ELR (cell line): ENCODE results near the gene DGKI.

ENCODE experiments used
- DNase-seq: peaks from one replicate; pipeline ENCODE4 v3.0.0-alpha.2; 2015; ENCODE audit warnings: low read depth

DGKI gene

DNA sequence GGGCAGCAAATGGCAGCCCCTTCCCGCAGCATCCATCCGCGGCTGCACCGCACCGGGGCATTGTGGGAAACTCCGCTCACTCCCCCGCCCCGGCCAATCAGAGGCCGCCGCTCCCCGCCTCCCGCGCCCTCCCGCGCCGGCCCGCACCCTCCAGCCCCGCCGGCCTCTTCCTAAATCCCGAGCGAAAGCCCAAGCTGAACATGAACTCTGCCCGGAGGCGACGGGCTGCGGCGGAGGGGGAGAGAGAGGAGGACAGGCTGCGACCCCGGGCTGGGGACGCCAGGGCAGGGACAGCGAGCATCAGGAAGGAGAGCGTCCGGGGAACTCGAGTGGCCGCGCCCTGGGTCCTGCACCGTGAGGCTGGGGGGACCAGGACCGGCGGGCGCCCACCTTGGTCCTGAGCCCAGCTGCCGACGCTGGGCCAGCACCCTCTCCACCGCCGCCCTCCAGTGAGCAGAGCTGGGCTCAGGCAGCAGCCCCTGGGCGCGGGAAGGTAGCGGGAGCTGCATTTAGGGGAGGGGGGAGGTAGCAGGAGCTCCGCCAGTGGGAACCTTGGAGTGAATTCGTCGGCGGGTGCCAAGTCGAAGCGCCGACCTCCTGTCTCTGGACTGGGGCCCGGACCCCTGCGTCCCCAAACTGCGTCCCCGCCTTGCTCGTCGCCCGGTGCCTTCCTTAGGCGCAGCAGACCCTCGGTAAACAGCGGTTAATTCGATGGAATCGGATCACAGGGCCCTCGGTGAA is at the start of gene DGKI:
Gene DGKI (minus strand): TSS at position 148 of the 741 bp plus-strand sequence.
- no peak for DNase-seq

DNA sequence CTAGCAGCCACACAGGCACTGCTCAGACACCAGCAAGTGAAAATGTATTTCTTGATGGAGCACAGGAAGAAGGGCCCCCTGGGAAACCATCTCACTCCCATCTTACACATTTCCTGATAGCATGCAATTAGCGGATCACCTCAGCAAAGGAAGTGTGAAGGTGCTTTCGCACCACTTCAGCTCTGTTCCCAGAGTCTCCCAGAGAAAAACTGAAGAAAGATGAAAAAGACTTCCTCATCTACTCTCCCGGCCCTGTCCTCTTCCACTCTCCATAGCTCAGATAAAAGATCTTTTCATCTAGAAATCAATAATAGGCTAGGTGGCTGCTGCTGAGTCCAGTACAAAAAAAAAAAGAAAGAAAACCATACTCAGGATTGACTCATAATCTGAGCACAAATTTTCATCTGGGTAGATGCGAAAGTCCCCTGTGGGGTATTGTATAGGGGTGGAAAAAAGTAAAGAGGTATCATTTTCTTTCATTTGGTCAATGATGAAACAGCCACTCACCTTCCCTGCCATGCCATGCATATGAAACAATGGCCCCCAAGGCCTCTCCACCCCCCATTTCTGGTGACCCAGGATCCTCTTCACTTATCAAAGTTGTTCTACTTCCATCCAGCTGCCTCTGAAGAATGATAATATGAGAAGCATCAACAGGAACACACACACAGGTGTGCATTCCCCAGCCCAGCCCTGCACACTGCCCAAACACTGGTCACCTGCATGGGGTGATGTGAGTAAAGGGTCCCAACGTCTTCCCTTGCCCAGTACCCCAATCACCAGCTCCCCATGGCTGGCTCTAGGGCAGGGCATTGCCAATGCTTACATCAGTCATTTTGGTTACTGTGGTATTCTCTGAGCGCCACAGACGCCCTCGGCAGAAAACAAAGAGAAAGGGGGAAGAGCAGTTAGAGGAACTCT is 48.8 kb upstream of the DGKI start:
- DNase-seq = no peak

DNA sequence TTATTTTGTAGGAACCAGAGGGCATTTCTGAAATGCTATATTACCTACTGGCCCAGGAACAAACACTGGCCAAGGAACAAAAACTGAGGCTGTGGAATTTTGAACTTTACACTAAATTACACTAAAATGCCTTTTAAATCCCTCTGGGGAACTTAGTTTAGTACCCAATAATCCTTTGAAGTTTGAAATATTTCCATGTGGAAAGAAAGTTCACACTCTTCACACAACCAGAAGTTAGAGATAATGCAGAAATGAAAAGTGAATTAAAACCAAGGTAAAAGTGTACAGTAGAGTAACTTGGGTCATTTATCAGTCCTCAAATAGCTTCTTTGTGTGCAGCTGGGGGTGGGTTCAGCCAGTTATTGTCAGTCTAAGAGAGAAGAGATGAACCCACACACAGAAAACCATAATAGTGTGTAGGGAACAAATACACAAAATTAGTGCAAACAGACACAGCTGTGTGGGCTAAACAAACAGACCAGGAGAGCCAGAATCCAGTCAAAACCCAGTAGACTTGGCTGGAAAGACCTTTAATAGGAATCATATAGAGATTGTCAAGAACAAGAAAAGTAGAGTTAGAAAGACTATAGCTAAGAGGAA is 46.5 kb upstream of the DGKI start:
- DNase-seq = no peak

DNA sequence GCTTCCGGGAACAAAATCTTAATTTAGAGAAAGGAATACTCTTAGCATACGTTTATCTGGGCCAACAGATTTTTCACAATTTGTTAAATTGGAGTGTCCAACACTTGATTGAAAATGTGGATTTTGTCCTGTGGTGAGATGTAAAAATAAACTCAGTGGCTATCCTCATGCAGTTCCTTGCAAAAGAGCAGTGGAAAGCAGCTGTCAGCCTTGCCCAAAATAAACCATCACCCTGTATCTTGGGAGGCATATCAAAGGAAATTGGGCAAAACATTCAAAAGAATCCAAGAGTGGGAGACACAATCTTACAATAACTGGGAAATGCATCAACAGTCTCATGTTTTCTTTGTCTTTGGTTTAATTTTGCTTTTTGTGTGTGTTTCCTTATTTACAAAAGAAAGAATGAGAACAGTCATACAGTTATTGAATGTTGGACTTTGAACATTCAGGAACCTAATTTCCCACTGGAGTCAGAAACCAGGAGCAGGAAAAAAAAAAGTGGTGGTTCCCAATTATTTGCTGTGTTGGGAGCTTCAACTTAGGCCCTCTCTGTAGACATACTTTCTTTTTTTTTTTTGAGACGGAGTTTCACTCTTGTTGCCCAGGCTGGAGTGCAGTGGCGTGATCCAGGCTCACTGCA is 44.4 kb upstream of the DGKI start:
- DNase-seq = no peak

DNA sequence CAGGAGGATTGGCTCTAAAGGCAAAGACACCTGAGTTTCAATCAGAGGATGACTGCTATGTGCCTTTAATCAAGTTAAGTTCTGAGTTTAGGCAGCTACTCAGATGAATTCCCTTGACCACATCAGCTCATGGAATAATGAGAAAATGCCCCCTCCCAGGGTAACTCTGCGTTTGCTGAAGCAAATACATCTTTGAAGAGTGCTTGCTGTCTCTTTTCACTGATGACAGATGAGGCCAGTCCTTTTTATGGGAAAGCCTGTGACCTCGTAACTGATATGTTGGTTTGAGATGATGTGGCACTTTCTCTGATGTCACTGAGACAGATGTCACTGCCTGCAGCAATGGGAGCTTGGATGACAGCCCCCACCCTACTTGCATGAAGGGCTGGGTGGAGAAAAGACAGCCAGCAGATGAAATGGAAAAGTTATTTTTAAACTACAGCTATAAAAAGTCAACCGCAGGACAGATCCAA is 43.7 kb upstream of the DGKI start:
- no peak for DNase-seq

DNA sequence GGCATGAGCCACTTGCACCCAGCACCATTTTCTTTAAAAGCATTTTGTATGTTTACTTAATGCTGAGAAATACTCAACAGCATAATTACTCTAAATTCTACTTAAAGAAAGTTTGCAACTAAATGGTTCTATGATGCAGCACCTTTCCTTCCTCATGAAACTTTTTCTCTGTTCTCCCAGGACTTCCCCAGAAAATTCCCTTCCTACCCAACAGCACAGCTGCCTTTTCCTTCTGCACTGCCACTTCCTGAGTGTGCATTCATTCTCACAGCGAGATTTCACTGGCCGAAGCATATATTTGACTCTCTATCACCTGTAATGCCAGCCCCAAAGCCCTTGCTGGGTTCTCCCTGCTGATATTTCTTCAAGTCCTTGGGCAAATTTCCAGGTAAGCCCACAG is 41.5 kb upstream of the DGKI start:
- DNase-seq = no peak

DNA sequence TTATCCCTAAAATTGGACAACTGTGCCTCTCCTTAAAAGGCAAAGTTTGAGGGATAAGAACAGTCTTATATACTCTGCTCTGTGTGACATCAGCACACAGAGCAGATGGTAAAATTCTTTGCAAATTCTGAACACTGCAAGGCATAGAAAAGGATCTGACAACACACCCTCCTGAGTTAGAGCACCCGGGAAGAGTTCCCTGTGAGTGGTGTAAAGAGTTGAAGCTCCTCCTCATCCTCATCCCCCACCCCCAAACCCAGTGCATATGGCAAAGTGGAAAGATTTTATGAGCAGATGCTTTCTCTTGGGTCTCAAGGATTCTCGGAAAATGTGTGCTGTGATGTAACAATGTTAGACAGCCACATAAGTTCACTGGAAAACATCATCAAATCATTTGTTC is 40.0 kb upstream of the DGKI start:
- no peak for DNase-seq

DNA sequence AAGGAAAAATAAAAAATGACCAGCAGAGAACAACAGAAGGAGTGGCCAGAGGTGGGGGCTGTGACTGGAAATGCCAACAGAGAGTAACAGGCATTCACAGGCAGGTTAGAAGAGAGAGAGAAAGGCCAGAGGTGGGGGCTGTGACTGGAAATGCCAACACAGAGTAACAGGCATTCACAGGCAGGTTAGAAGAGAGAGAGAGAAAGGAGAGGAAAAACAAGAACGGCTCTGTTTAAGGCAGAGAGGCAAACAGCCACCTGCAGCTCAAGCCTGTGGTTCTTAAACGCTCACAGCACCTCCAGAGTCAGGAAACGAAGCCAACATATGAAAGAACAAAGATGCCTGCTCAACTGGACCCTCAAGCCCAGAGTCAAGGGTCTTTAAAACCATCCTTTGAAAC is 39.5 kb upstream of the DGKI start:
- DNase-seq = no peak

DNA sequence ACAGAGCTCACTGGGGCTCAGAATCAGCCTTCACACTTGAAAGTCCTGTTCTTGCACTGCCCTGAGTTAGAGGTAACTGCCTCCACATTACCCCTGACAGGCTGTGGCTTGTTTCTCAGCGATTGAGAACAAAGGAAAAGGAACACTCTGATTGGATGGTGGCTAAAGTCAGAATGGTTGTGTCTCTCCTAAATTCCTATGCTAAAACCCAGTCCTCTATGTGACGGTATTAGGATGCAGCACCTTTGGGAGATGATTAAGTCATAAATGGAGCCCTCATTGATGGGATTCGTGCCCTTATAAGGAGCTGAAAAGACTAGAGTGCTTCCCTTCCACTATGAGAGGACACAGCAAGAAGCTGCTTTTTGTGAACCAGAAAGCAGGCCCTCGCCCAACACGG is 38.9 kb upstream of the DGKI start:
- DNase-seq = no peak

DNA sequence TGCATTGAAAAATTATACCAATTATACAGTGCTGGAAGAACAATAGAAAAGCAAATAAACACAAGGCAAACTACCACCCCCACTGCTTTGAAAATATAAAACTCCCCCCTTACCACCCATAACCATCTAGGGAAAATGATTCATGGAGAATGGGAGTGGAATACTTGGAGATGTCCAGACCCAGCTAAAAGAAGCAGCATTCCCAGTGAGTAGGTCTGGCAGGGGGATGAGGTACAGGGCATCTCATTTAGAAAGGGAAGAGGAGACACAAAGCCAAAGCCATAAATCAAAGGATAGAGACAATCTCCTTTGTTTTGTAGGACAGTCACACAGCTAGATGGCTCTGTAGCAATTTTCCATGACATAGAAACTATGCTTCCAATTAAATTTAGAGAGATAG is 36.0 kb upstream of the DGKI start:
- DNase-seq = peak; percentile 46

DNA sequence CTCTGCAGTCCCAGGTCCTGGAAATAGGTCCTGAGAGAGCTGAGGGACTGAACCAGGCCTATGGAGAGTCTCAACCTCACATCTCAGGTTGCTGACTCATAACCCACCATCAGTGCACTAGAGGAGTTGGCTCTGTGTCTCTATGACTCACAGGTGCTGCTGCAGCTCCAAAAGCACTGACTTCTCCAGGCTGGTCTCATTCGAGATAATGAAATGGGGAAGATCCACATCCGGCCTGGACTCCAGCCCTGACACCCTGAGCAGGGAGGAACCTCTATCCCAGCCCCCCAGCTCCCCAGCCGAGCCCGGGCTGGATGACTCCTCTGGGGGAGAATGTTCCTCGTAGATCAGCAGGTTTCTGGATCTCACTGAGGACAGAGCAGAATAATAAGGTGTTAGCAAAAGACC is 35.5 kb upstream of the DGKI start:
- peak; percentile 99 for DNase-seq

DNA sequence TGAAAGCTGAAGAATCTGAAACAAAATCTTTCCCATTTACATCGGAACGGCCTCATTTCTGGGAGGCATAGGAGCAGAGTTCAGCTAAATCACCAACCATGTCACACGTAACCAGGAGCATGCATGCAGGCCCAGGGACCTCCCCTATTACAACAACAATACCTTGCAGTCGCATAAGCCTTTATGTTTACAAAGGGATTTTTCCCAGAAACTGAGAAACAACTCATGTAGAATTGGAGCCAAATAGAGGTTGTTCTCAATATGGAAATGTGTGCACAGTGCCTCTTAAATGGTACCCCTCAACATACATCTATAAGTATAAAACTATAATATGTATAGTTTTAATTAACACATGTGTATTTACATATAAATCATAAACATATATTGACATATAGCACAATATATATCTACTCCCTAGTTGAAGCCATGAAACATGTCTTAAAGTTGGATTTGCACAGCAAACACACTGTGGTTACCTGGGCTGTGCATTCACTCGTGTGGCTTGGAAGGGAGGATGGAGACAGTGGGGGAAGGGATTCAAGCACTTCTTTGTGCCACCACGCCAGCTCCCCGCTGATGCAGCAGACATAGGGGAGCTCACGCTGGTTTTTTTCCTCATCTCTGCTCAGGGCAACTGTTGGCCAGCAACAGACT is 35.0 kb upstream of the DGKI start:
- DNase-seq = no peak

DNA sequence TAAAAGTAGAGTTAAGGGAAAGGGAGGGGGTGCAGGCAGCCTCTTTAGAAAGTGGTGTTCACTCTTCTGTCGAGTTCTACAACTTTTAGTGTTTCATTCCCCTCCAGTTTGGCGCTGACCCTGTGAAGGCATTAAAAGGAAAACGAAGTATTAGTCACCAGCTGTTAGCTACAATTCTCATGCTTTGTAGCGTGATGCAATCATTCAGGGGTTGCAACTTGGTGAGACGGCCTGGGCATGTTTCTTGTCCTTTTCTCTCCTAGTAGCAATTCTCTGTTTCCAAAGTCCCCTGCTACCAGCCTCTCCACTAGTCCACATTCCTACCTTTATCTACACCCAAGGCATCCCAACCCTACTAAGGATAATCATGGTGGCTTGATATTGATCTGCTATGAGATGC is 33.7 kb upstream of the DGKI start:
- peak; percentile 86 for DNase-seq

DNA sequence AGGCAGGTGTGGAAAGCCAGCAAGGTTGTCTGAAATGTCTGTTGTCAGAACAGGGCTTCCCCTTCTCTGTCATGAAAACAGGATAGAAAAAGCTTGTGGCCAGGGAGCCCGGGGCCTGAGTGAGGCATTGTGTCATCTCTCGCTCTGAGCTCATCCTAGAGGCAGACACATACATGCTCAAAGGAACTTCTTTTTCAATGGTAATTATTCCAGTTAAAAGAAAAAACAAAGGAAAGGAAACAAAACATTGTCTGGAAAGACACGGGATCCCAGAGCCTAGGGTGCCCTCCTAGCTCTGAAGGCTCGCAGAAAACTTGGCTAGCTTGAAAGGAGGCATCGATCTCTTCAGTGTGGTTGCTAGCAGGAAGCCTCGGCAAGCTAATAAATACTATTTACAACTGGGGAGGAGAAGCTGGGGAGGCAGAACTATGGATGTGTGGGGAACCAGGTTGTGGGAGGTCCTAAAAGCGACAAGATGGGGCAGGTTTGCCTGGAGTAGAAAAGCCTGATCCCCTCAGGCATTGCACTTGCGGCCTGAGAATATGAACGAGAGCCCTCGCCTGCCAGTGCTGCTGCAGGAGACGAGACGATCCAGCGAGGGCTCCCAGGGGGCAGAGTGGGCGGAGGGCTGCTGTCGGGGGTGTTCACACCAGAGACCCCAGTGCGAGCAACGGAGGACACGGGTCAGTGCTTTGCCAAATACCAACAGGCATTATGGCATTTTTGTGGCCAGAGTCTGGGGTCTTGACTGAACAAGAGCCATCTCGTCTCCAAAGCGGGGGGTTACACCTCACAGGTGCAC is 32.8 kb upstream of the DGKI start:
- DNase-seq = peak; percentile 68

DNA sequence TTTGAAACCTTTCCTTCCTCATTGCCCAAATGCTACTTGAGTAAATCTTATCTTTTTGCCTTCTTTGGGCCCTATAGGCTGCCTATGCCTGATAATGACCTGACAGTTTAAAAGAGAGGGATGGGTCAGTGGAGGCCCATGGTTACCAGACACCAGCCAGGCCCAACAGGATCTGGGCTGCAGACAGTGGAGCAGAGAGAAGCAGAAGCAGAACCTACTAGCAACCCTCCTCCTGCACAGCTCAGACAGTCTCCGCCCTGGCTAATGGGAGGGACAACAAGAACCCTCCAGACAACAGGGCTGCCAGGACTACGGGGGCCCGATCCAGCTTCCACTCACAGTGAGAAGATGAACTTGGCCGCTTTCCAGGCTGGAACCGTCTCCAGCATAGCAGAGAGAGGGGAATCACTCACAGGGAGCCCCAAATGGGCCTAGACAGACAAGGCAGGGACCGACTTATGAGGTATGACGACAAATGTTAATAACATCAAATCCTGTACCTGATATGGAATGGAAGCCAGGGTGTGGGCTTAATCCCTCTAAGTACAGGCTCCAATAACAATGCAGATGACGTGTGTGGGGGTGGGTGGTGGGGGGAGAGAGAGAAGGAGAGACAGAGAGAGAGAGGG is 31.7 kb upstream of the DGKI start:
- DNase-seq = no peak

DNA sequence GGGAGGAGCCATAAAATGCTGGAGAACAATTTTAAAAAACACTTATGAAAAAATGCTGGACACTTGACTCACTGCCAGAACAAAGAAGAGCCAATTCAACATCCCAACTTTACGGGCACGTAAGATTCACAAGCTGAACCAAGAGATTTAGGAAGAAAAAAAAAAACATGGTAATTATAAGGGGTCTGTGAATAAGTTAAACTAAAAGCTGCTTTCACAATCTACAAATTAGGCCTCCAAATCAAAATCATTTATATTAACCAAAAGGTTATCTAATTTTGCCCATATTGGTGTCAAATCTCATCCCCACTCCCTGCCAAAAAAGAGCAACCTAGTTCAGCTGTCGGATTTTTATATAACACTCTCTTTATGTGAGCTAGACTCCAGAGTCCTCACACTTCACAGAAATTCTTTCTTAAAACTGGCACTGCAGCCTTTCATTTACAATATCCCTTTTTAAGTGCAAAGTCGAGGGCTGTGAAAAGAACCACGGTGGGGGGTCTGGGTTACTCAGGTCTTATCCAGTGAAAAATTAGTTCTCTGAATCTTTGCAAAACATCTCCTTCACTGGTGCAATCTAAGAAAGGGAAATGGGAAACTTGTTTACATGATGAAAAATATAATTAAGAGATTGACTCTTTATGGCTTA is 30.4 kb upstream of the DGKI start:
- no peak for DNase-seq

DNA sequence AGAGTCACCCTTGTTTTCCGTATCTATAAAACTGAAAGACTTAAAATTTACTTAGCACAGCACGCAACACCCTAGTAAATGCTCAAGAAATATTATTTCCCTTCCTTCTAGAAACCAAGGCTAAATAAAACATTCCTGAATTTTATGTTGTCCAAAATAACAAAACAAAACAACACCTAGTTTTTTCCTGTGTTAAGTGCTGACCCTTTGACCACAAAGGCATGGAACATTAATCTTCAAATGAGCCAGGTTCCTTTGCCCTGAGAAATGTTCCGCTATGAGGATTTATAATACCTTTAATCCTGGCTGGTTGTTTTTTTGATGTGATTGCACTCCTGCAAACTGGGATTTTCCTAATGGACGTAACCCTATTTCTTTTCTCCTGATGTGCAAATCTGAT is 29.0 kb upstream of the DGKI start:
- DNase-seq = no peak

DNA sequence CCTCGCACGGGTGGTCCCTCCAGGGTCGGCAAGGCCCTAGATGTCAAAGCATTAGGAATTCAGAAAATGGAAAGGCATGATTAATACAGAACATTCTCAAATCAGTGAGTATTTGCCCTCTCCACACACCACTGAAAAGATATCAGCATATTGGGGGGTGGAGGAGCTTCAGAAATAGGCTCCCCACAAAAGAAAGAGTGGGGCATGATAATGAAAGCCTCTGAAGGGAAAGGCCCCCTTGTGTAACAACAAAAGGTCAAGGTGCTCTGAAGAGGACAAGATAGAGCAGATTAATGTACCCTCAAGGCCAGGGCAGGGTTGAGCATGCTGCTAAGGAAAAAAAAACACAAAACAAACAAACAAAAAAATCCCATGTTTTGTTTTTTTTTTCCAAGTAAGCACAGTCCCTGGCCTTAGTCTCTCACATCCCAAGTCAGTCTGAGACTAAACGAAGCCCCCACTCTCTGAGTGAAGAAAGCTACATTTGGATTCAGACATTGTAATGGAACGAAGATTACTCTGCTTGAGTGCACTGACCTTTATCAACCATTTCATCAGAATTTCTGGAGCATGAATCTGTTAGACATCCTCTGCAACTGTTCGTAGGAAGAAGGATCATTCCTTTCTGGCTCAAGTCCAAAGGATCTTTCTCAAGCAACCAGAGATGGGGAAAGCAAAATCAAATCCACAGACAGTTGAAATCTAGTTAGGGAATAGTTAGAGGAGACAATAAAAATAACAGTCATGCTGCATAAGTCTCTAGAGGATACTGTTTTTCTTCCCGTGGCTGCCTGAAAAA is 27.4 kb upstream of the DGKI start:
- peak; percentile 88 for DNase-seq

DNA sequence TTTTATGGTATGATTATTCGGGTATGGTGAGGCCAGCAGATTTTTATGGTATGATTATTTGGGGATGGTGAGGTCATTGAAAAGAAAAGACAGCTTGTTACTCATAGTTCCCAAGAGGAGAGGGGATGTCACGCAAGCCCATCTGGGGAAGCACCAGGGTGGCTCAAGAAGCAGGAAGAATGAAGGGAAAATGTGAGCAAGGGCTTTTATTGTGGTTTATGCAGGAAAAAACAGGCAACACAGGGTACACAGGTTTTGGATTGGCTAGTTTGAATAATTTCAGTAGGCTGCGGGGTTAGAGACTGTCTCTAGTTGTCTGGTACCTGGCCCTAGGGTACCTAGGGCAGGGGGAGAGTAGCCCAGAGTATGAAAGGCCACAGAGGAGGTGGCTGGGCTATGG is 26.8 kb upstream of the DGKI start:
- DNase-seq = peak; percentile 82
